Progenitor cell of endocrine pancreas (in vitro differentiated cells): ENCODE measurements around the gene MRM2. TPM values are rescaled to one million over a fixed set of nuclear protein-coding genes. Genes with fewer than 3 reads are reported as not detected.

Source experiments
- DNase-seq: peaks from one replicate; pipeline ENCODE4 v3.0.0; 2021; ENCODE audit warnings: low spot score; ENCODE audit not compliant: unreplicated experiment
- H3K27ac Mint-ChIP-seq: 2 replicates; pipeline ENCODE4 v1.8.0; 2021; ENCODE audit warnings: mild to moderate bottlenecking, moderate library complexity, mixed read lengths
- H3K27me3 Mint-ChIP-seq: 2 replicates; pipeline ENCODE4 v1.8.0; 2021; ENCODE audit warnings: mixed read lengths
- H3K36me3 Mint-ChIP-seq: 2 replicates; pipeline ENCODE4 v1.8.0; 2022; ENCODE audit warnings: mixed read lengths; ENCODE audit not compliant: insufficient read depth
- H3K4me1 Mint-ChIP-seq: 2 replicates; pipeline ENCODE4 v1.8.0; 2021; ENCODE audit warnings: low read depth, mixed read lengths
- H3K4me3 Mint-ChIP-seq: 2 replicates; pipeline ENCODE4 v1.8.0; 2021; ENCODE audit warnings: low read depth, mild to moderate bottlenecking, moderate library complexity, mixed read lengths
- H3K9me3 Mint-ChIP-seq: 2 replicates; pipeline ENCODE4 v1.8.0; 2021; ENCODE audit warnings: low read depth, mixed read lengths
- CTCF ChIP-seq: fragments of 200-600 bp; sonication (generic); IDR thresholded peaks from one replicate; pipeline ENCODE4 v1.5.0; 2021; ENCODE audit warnings: antibody characterized with exemption, mild to moderate bottlenecking; ENCODE audit not compliant: unreplicated experiment
- total RNA-seq: library from RNA; stranded (reverse); gene quantifications from 2 replicates; pipeline ENCODE4 v1.2.1, GENCODE V29; 2021

Gene MRM2
- total RNA-seq, 1 donor from 2014 or later = 28.7 TPM

- H3K36me3 Mint-ChIP-seq = peaks cover 33% of the 10 kb centered on the region
- H3K27ac Mint-ChIP-seq = no peak overlapping the region
- H3K27me3 Mint-ChIP-seq = no peaks in the 10 kb centered on the region
- no peak for DNase-seq
- no peaks in the 10 kb centered on the region for H3K4me1 Mint-ChIP-seq
- H3K4me3 Mint-ChIP-seq = no peak overlapping the region
- no peaks in the 10 kb centered on the region for H3K9me3 Mint-ChIP-seq
- no peak for TF ChIP-seq CTCF
Measured at GRCh38 chr7:2212906-2213305, 29.1 kb downstream of the MRM2 start.

GRCh38 chr7:2211926-2212325, 30.1 kb downstream of the MRM2 start:
- H3K4me1 Mint-ChIP-seq = no peaks in the 10 kb centered on the region
- H3K4me3 Mint-ChIP-seq = no peak overlapping the region
- H3K36me3 Mint-ChIP-seq = peaks cover 38% of the 10 kb centered on the region
- no peaks in the 10 kb centered on the region for H3K27me3 Mint-ChIP-seq
- H3K9me3 Mint-ChIP-seq = no peaks in the 10 kb centered on the region
- H3K27ac Mint-ChIP-seq = no peak overlapping the region
- TF ChIP-seq CTCF = no peak
- no peak for DNase-seq

DNA sequence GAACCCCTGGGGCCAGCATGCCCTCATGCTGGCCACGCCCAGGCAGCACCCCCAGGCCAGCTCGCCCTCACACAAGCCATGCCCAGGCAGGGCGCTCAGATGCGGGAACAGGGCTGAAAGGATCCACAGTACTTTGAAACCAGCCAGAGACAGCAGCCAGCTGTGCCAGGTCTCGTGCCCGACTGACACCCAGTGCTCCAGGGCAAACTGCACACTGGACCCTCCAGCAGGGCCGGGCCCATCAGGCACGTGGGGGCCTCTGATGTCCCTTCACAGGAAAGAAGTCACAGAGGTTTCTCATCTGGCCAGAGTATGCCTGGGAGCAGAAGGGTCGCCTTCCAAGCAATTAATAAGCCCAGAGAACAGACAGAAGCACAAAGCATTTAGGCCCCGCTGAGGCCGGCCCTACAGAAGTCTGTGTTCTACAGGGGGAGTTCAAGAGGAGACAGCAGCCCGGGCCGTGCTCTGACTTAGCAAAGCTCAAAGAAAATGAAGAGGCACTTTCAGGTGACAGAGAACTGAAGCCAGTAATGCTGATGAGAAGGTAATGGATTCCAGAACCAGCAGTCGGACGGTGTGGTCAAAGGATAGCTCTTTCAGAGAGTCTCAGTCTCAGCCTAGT, 30.6 kb downstream of the MRM2 start:
- DNase-seq = no peak
- TF ChIP-seq CTCF = no peak
- Mint-ChIP-seq H3K27ac (no peak overlapping the region), H3K4me3 (no peak overlapping the region), H3K27me3 (no peaks in the 10 kb centered on the region), H3K9me3 (no peaks in the 10 kb centered on the region), H3K4me1 (no peaks in the 10 kb centered on the region), H3K36me3 (peaks cover 37% of the 10 kb centered on the region)

- no peaks in the 10 kb centered on the region for H3K4me1 Mint-ChIP-seq
Measured at GRCh38 chr7:2210551-2211258, 31.3 kb downstream of the MRM2 start.

GRCh38 chr7:2209961-2210323, 32.1 kb downstream of the MRM2 start:
- Mint-ChIP-seq H3K36me3 (peaks cover 36% of the 10 kb centered on the region), H3K9me3 (no peaks in the 10 kb centered on the region), H3K27me3 (no peaks in the 10 kb centered on the region), H3K27ac (no peak overlapping the region), H3K4me3 (no peak overlapping the region), H3K4me1 (no peaks in the 10 kb centered on the region)
- no peak for DNase-seq
- TF ChIP-seq CTCF = no peak

More at GRCh38 chr7:2210551-2211258, 31.3 kb downstream of the MRM2 start:
- Mint-ChIP-seq H3K36me3 (peaks cover 34% of the 10 kb centered on the region), H3K27me3 (no peaks in the 10 kb centered on the region), H3K4me3 (no peak overlapping the region), H3K9me3 (no peaks in the 10 kb centered on the region), H3K27ac (no peak overlapping the region)
- TF ChIP-seq CTCF = no peak
- DNase-seq = no peak
